Measurements from ENCODE around the gene COL6A1.
A peak's percentile ranks its signal among the peaks of the same experiment; 100 is the strongest.
"Not testable (repeated sequence)": the region's sequence is repeated elsewhere in the genome, so short reads cannot be mapped to it uniquely, and the experiment has no call there.

Gene COL6A1

DNA sequence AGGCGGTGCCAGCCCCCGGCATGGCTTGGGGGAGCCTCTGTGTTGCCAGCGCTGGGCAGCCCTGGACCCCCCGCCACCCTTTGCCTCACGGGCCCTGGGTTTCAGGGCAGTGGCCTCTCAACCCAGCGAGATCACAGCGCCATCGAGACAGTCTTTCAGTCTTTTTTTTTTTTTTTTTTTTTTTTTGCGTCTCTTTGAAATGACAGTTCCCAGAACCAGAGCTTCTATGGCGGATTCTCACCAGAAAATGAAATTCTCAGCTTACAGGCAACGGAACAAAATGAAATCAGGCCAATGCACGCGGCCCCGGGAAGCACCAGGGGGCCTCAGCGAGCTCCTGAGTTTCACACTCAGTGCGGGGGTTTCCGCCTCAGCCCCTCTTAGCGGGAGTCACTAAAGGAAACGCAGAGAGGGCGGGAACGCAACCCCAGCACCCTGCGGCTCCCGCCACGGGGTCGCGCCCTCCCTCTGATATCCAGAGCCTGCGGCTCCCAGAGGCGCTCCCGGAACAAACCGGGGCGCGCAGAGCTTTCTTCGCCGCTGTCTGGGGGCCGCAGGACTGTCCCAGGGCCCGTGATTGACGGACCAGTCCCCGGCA lies 8.0 kb upstream of the COL6A1 start:
- peak; percentile 76 to 86 (median 86) for DNase-seq
- 1% methylated on average over 37 of the region's 38 CpGs for WGBS (ENCODE audit: insufficient coverage)
- Histone ChIP-seq H3K27ac (ENCODE audit: insufficient read depth in 1 of 2, low read depth in 1 of 2, low read length in 2 of 2, poor library complexity in 1 of 2, severe bottlenecking in 2 of 2) (no peak overlapping the region), H3K4me1 (ENCODE audit: control extremely low read depth in 1 of 4, control insufficient read depth in 4 of 4, insufficient read depth in 4 of 4, low read length in 3 of 4) (peaks cover 0 to 45% (median 35%) of the 10 kb centered on the region in 4 experiments), H3K27me3 (replicated peaks in 2 of 5; ENCODE audit: control insufficient read depth in 4 of 5, insufficient read depth in 5 of 5, low read length in 4 of 5) (peaks cover 0 to 66% (median 24%) of the 10 kb centered on the region in 5 experiments), H3K4me3 (ENCODE audit: control insufficient read depth in 1 of 7, extremely low read depth in 1 of 7, insufficient read depth in 4 of 7, low read depth in 2 of 7, low read length in 6 of 7) (peak overlapping the region; percentile 29 to 75 (median 55)), H3K9me3 (ENCODE audit: control extremely low read depth in 1 of 5, control insufficient read depth in 4 of 5, insufficient read depth in 2 of 5, low read depth in 1 of 5, low read length in 4 of 5) (no peaks in the 10 kb centered on the region), H3K36me3 (ENCODE audit: control insufficient read depth in 4 of 4, insufficient read depth in 4 of 4, low read length in 3 of 4) (no peaks in the 10 kb centered on the region)
- POLR2A ChIA-PET = no interaction called here
- CTCF ChIA-PET = interaction anchor here (1.2 to 6.1 kb wide), 3 partner anchors 20 to 170 kb away, joined by 4 to 38 read pairs (median 4); no protein-coding TSS in a partner anchor

GRCh38 chr21:45974073-45975019 lies 7.2 kb upstream of the COL6A1 start:
- peak; percentile 27 to 76 (median 72) for DNase-seq
- Histone ChIP-seq H3K27ac (ENCODE audit: insufficient read depth in 1 of 2, low read depth in 1 of 2, low read length in 2 of 2, poor library complexity in 1 of 2, severe bottlenecking in 2 of 2) (no peak overlapping the region), H3K27me3 (replicated peaks in 2 of 5; ENCODE audit: control insufficient read depth in 4 of 5, insufficient read depth in 5 of 5, low read length in 4 of 5) (peaks cover 0 to 73% (median 24%) of the 10 kb centered on the region in 5 experiments), H3K9me3 (ENCODE audit: control extremely low read depth in 1 of 5, control insufficient read depth in 4 of 5, insufficient read depth in 2 of 5, low read depth in 1 of 5, low read length in 4 of 5) (no peaks in the 10 kb centered on the region), H3K4me3 (ENCODE audit: control insufficient read depth in 1 of 7, extremely low read depth in 1 of 7, insufficient read depth in 4 of 7, low read depth in 2 of 7, low read length in 6 of 7) (peak overlapping the region; percentile 29 to 75 (median 55)), H3K36me3 (ENCODE audit: control insufficient read depth in 4 of 4, insufficient read depth in 4 of 4, low read length in 3 of 4) (no peaks in the 10 kb centered on the region), H3K4me1 (ENCODE audit: control extremely low read depth in 1 of 4, control insufficient read depth in 4 of 4, insufficient read depth in 4 of 4, low read length in 3 of 4) (peaks cover 0 to 45% (median 35%) of the 10 kb centered on the region in 4 experiments)
- WGBS (ENCODE audit: insufficient coverage) = 1% methylated on average over 53 of the region's 59 CpGs
- CTCF ChIA-PET = interaction anchor here (1.1 to 6.1 kb wide), 3 partner anchors 19 to 169 kb away, joined by 3 to 38 read pairs (median 4); no protein-coding TSS in a partner anchor
- POLR2A ChIA-PET = no interaction called here

GRCh38 chr21:45975020-45975666 lies 6.4 kb upstream of the COL6A1 start:
- ChIA-PET CTCF (interaction anchor here (1.1 kb wide), 1 partner anchor 124 kb away, joined by 3 read pairs; no protein-coding TSS in a partner anchor), POLR2A (no interaction called here)
- Histone ChIP-seq H3K4me3 (ENCODE audit: control insufficient read depth in 1 of 7, extremely low read depth in 1 of 7, insufficient read depth in 4 of 7, low read depth in 2 of 7, low read length in 6 of 7) (peak overlapping the region in 3 of 7 experiments; percentile 11 to 75 (median 55)), H3K36me3 (ENCODE audit: control insufficient read depth in 4 of 4, insufficient read depth in 4 of 4, low read length in 3 of 4) (no peaks in the 10 kb centered on the region), H3K27me3 (replicated peaks in 2 of 5; ENCODE audit: control insufficient read depth in 4 of 5, insufficient read depth in 5 of 5, low read length in 4 of 5) (peaks cover 0 to 81% (median 24%) of the 10 kb centered on the region in 5 experiments), H3K27ac (ENCODE audit: insufficient read depth in 1 of 2, low read depth in 1 of 2, low read length in 2 of 2, poor library complexity in 1 of 2, severe bottlenecking in 2 of 2) (no peak overlapping the region), H3K9me3 (ENCODE audit: control extremely low read depth in 1 of 5, control insufficient read depth in 4 of 5, insufficient read depth in 2 of 5, low read depth in 1 of 5, low read length in 4 of 5) (no peaks in the 10 kb centered on the region), H3K4me1 (ENCODE audit: control extremely low read depth in 1 of 4, control insufficient read depth in 4 of 4, insufficient read depth in 4 of 4, low read length in 3 of 4) (peaks cover 0 to 45% (median 35%) of the 10 kb centered on the region in 4 experiments)
- 7% methylated on average over 25 of the region's 33 CpGs for WGBS (ENCODE audit: insufficient coverage)
- no peak for DNase-seq

DNA sequence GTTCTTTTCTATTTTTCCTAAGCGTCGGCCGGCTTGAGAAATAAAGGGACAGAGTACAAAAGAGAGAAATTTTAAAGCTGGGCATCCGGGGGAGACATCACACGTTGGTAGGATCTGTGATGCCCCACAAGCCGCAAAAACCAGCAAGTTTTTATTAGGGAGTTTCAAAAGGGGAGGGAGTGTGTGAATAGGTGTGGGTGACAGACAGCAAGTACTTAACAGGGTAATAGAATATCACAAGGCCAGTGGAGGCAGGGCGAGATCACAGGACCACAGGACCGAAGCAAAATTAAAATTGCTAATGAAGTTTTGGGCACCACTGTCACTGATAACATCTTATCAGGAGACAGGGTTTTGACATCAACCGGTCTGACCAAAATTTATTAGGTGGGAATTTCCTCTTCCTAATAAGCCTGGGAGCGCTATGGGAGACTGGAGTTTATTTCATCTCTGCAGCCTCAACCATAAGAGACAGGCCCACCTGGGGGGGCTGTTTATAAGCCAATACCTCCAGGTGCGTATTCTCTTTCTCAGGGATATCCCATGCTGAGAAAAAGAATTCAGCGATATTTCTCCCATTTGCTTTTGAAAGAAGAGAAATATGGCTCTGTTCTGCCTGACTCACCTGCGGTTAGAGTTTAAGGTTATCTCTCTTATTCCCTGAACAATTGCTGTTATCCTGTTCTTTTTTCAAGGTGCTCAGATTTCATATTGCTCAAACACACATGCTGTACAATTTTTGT lies 5.7 kb upstream of the COL6A1 start:
- Histone ChIP-seq H3K4me1 (ENCODE audit: control extremely low read depth in 1 of 4, control insufficient read depth in 4 of 4, insufficient read depth in 4 of 4, low read length in 3 of 4) (peaks cover 0 to 48% (median 38%) of the 10 kb centered on the region in 4 experiments), H3K27me3 (replicated peaks in 2 of 5; ENCODE audit: control insufficient read depth in 4 of 5, insufficient read depth in 5 of 5, low read length in 4 of 5) (peaks cover 0 to 88% (median 24%) of the 10 kb centered on the region in 5 experiments)
- DNase-seq; H3K9me3 ChIP-seq (ENCODE audit: control extremely low read depth in 1 of 5, control insufficient read depth in 4 of 5, insufficient read depth in 2 of 5, low read depth in 1 of 5, low read length in 4 of 5); H3K36me3 ChIP-seq (ENCODE audit: control insufficient read depth in 4 of 4, insufficient read depth in 4 of 4, low read length in 3 of 4); POLR2A ChIA-PET; H3K27ac ChIP-seq (ENCODE audit: insufficient read depth in 1 of 2, low read depth in 1 of 2, low read length in 2 of 2, poor library complexity in 1 of 2, severe bottlenecking in 2 of 2); H3K4me3 ChIP-seq (ENCODE audit: control insufficient read depth in 1 of 7, extremely low read depth in 1 of 7, insufficient read depth in 4 of 7, low read depth in 2 of 7, low read length in 6 of 7): not testable (repeated sequence)
- 23% methylated on average over 6 of the region's 13 CpGs for WGBS (ENCODE audit: insufficient coverage)
- CTCF ChIA-PET = interaction anchor here (1.1 kb wide), 1 partner anchor 123 kb away, joined by 3 read pairs; no protein-coding TSS in a partner anchor

- WGBS (ENCODE audit: insufficient coverage) = 14% methylated on average over 5 of the region's 11 CpGs
- no peak overlapping the region for H3K4me3 ChIP-seq (ENCODE audit: control insufficient read depth in 1 of 7, extremely low read depth in 1 of 7, insufficient read depth in 4 of 7, low read depth in 2 of 7, low read length in 6 of 7)
Observed at GRCh38 chr21:45976701-45977311, 4.8 kb upstream of the COL6A1 start.

DNA sequence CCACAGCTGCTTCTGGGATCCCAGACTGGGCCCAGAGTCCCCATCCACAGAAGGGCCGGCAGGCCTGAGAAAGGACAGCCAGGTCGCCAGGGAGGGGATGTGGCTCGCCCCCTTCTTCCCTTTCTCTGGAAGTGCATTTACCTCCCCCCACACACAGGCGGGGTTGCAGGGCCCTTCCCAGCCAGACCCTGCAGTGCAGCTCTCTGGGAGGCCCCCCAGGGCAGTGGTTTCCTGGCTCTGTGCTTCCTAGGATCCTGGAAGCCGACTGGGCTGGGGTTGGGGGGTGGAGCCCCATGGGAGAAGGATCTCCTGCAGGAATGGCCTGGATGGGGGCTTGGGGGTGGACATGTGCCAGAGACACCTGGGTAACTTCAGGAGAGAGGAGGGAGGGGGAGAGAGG lies 4.2 kb upstream of the COL6A1 start:
- no peak for DNase-seq
- H3K27ac ChIP-seq (ENCODE audit: insufficient read depth in 1 of 2, low read depth in 1 of 2, low read length in 2 of 2, poor library complexity in 1 of 2, severe bottlenecking in 2 of 2) = no peak overlapping the region
- POLR2A ChIA-PET = no interaction called here
- no peak overlapping the region for H3K4me3 ChIP-seq (ENCODE audit: control insufficient read depth in 1 of 7, extremely low read depth in 1 of 7, insufficient read depth in 4 of 7, low read depth in 2 of 7, low read length in 6 of 7)
- H3K27me3 ChIP-seq (replicated peaks in 2 of 5; ENCODE audit: control insufficient read depth in 4 of 5, insufficient read depth in 5 of 5, low read length in 4 of 5) = peaks cover 0 to 87% (median 28%) of the 10 kb centered on the region in 5 experiments
- H3K36me3 ChIP-seq (ENCODE audit: control insufficient read depth in 4 of 4, insufficient read depth in 4 of 4, low read length in 3 of 4) = no peaks in the 10 kb centered on the region
- WGBS (ENCODE audit: insufficient coverage) = no CpG with 5 or more reads among the region's 5 CpGs
- H3K9me3 ChIP-seq (ENCODE audit: control extremely low read depth in 1 of 5, control insufficient read depth in 4 of 5, insufficient read depth in 2 of 5, low read depth in 1 of 5, low read length in 4 of 5) = no peaks in the 10 kb centered on the region
- peaks cover 0 to 58% (median 49%) of the 10 kb centered on the region in 4 experiments for H3K4me1 ChIP-seq (ENCODE audit: control extremely low read depth in 1 of 4, control insufficient read depth in 4 of 4, insufficient read depth in 4 of 4, low read length in 3 of 4)
- CTCF ChIA-PET = no interaction called here

More at GRCh38 chr21:45976701-45977311, 4.8 kb upstream of the COL6A1 start:
- ChIA-PET POLR2A (no interaction called here), CTCF (no interaction called here)
- no peaks in the 10 kb centered on the region for H3K9me3 ChIP-seq (ENCODE audit: control extremely low read depth in 1 of 5, control insufficient read depth in 4 of 5, insufficient read depth in 2 of 5, low read depth in 1 of 5, low read length in 4 of 5)
- peaks cover 0 to 54% (median 45%) of the 10 kb centered on the region in 4 experiments for H3K4me1 ChIP-seq (ENCODE audit: control extremely low read depth in 1 of 4, control insufficient read depth in 4 of 4, insufficient read depth in 4 of 4, low read length in 3 of 4)
- H3K27ac ChIP-seq (ENCODE audit: insufficient read depth in 1 of 2, low read depth in 1 of 2, low read length in 2 of 2, poor library complexity in 1 of 2, severe bottlenecking in 2 of 2) = no peak overlapping the region
- no peak for DNase-seq
- peaks cover 0 to 87% (median 24%) of the 10 kb centered on the region in 5 experiments for H3K27me3 ChIP-seq (replicated peaks in 2 of 5; ENCODE audit: control insufficient read depth in 4 of 5, insufficient read depth in 5 of 5, low read length in 4 of 5)
- no peaks in the 10 kb centered on the region for H3K36me3 ChIP-seq (ENCODE audit: control insufficient read depth in 4 of 4, insufficient read depth in 4 of 4, low read length in 3 of 4)
